HepG2 (cell line): Measurements from ENCODE around the gene ATXN3L. TPM values are rescaled to one million over a fixed set of nuclear protein-coding genes. Genes with fewer than 3 reads are reported as not detected.

Experiments used
- ATAC-seq: fragments of 200-7000 bp; cut with Tn5 transposase; 3 replicates; pipeline ENCODE4 v1.9.1; 2020; ENCODE audit warnings: mild to moderate bottlenecking, moderate library complexity
- BruUV-seq: library from RNA; stranded (reverse); fragments of 400-500 nt; replicated peaks from 2 replicates; lab custom pipeline; 2021; lab: Mats Ljungman, UMichigan
- CTCF ChIA-PET: fragments of 300-600 bp; formaldehyde crosslinking; extraction: SDS; loops from one replicate; lab custom pipeline; 2021; ENCODE audit warnings: low total read pairs, inconsistent platforms, low intra/inter-chr PET ratio; lab: Yijun Ruan, JAX
- POLR2A ChIA-PET: fragments of 350-600 bp; sonication (Branson Sonifier 250); formaldehyde crosslinking; loops from one replicate; lab custom pipeline; 2020; ENCODE audit warnings: antibody characterized with exemption, inconsistent platforms; lab: Yijun Ruan, JAX
- DNase-seq: peaks from one replicate; pipeline ENCODE4 v3.0.0-alpha.2; 2015; ENCODE audit warnings: low spot score
- FAIRE-seq: peaks from 3 replicates; lab custom pipeline; 2011; peaks lifted over from hg19 to GRCh38; lab: Jason Lieb, UNC
- H2AFZ ChIP-seq: one replicate; pipeline ENCODE4 v1.6.1; 2011; ENCODE audit warnings: low read length, inconsistent platforms
- H3K27ac ChIP-seq: fragments of 300-600 bp; 3 replicates; pipeline ENCODE4 v1.8.0; 2011; ENCODE audit warnings: mixed run types, mild to moderate bottlenecking, mixed read lengths, low read length, inconsistent platforms; ENCODE audit not compliant: insufficient read depth; ENCODE audit errors: extremely low read length
- H3K27me3 ChIP-seq, 2 experiments: fragments of 200-600 bp in 1 of 2; 2 replicates in 1 of 2; 3 replicates in 1 of 2; pipeline versions ENCODE4 v1.6.0 to v1.8.0; 2011; ENCODE audit warnings: low read length in 2 of 2, mild to moderate bottlenecking in 2 of 2, moderate library complexity in 2 of 2, inconsistent platforms in 1 of 2; ENCODE audit not compliant: insufficient read depth in 2 of 2, control insufficient read depth in 1 of 2
- H3K36me3 ChIP-seq, 2 experiments: fragments of 200-600 bp in 1 of 2; replicated peaks in 1 of 2; 2 replicates in 1 of 2; 3 replicates in 1 of 2; pipeline versions ENCODE4 v1.5.1 to v1.8.0; 2011; ENCODE audit warnings: low read length in 2 of 2, inconsistent platforms in 1 of 2; ENCODE audit not compliant: insufficient read depth in 2 of 2, control insufficient read depth in 1 of 2
- H3K4me1 ChIP-seq: 2 replicates; pipeline ENCODE4 v1.5.1; 2012; ENCODE audit warnings: low read length, inconsistent platforms; ENCODE audit not compliant: insufficient read depth
- H3K4me2 ChIP-seq: 2 replicates; pipeline ENCODE4 v1.6.0; 2011; ENCODE audit warnings: low read depth, low read length, inconsistent platforms
- H3K4me3 ChIP-seq, 3 experiments: fragments of 200-600 bp in 1 of 3; sonication (generic), shearing (Covaris generic) in 1 of 3; replicated peaks in 1 of 3; 2 replicates each; pipeline ENCODE4 v1.5.1; 2011 to 2016; ENCODE audit warnings: low read length in 3 of 3, inconsistent platforms in 2 of 3, low read depth in 2 of 3, mild to moderate bottlenecking in 2 of 3, control low read depth in 1 of 3, mixed read lengths in 1 of 3; ENCODE audit not compliant: insufficient read depth in 1 of 3
- H3K79me2 ChIP-seq: one replicate; pipeline ENCODE4 v1.6.1; 2011; ENCODE audit warnings: low read length, inconsistent platforms; ENCODE audit not compliant: insufficient read depth
- H3K9ac ChIP-seq: 2 replicates; pipeline ENCODE4 v1.6.0; 2011; ENCODE audit warnings: mild to moderate bottlenecking, low read depth, low read length, inconsistent platforms; ENCODE audit not compliant: insufficient read depth
- H3K9me3 ChIP-seq: 2 replicates; pipeline ENCODE4 v1.5.1; 2012; ENCODE audit warnings: mild to moderate bottlenecking, low read length
- H4K20me1 ChIP-seq: 2 replicates; pipeline ENCODE4 v1.6.0; 2011; ENCODE audit warnings: inconsistent platforms, mild to moderate bottlenecking, low read length, moderate library complexity; ENCODE audit not compliant: insufficient read depth
- ATF1 ChIP-seq: IDR thresholded peaks from 2 replicates; pipeline ENCODE4 v1.6.1; 2016; ENCODE audit warnings: mild to moderate bottlenecking, control low read depth
- ATF4 ChIP-seq, 2 experiments: fragments of 450-650 bp in 1 of 2; sonication (generic) in 1 of 2; formaldehyde crosslinking; IDR thresholded peaks; 2 replicates each; pipeline versions ENCODE4 v1.5.0 to v1.8.0; 2020 to 2022; ENCODE audit warnings: mild to moderate bottlenecking in 1 of 2, missing genetic modification reagents in 1 of 2
- BCL3 ChIP-seq: sonication (generic); formaldehyde crosslinking; IDR thresholded peaks from 2 replicates; pipeline ENCODE4 v1.5.1; 2020; ENCODE audit warnings: mild to moderate bottlenecking, missing genetic modification reagents, moderate library complexity
- IKZF5 ChIP-seq: IDR thresholded peaks from 2 replicates; pipeline ENCODE4 v1.6.1; 2018; ENCODE audit warnings: missing genetic modification reagents, mild to moderate bottlenecking, missing compliant biosample characterization
- IRX3 ChIP-seq: sonication (generic); formaldehyde crosslinking; IDR thresholded peaks from 2 replicates; pipeline ENCODE4 v1.8.1; 2023; ENCODE audit warnings: mild to moderate bottlenecking, low read depth, missing genetic modification reagents, borderline replicate concordance
- MATR3 ChIP-seq: sonication (generic); formaldehyde crosslinking; IDR thresholded peaks from 2 replicates; pipeline ENCODE4 v1.4.0; 2020; ENCODE audit warnings: missing genetic modification reagents
- MTF2 ChIP-seq: sonication (generic); formaldehyde crosslinking; IDR thresholded peaks from 2 replicates; pipeline ENCODE4 v1.5.0; 2020; ENCODE audit warnings: missing genetic modification reagents, borderline replicate concordance
- MXD4 ChIP-seq: IDR thresholded peaks from 2 replicates; pipeline ENCODE4 v1.6.1; 2016; ENCODE audit warnings: mild to moderate bottlenecking, missing biosample characterization, missing genetic modification reagents
- NCOR1 ChIP-seq: fragments of 200-600 bp; sonication (generic); IDR thresholded peaks from 2 replicates; pipeline ENCODE4 v1.7.0; 2017; ENCODE audit warnings: antibody characterized with exemption, low read length, borderline replicate concordance
- SIN3B ChIP-seq: fragments of 150-350 bp; IDR thresholded peaks from 2 replicates; pipeline ENCODE4 v1.6.1; 2014; ENCODE audit warnings: low read length
- STAG1 ChIP-seq: sonication (generic); formaldehyde crosslinking; IDR thresholded peaks from 2 replicates; pipeline ENCODE4 v1.4.0; 2020; ENCODE audit warnings: missing genetic modification reagents
- TCF7L2 ChIP-seq: IDR thresholded peaks from 2 replicates; pipeline ENCODE4 v1.6.1; 2011; ENCODE audit warnings: mild to moderate bottlenecking, low read depth, low read length, moderate library complexity
- TERF1 ChIP-seq: sonication (generic); formaldehyde crosslinking; IDR thresholded peaks from 2 replicates; pipeline ENCODE4 v1.8.0; 2022; ENCODE audit warnings: mild to moderate bottlenecking, missing genetic modification reagents, moderate library complexity
- ZBTB20 ChIP-seq: sonication (generic); formaldehyde crosslinking; IDR thresholded peaks from 2 replicates; pipeline ENCODE4 v1.8.1; 2023; ENCODE audit warnings: missing genetic modification reagents, low read depth, mild to moderate bottlenecking, borderline replicate concordance
- ZNF17 ChIP-seq: sonication (generic); formaldehyde crosslinking; IDR thresholded peaks from 2 replicates; pipeline ENCODE4 v1.5.0; 2020; ENCODE audit warnings: mild to moderate bottlenecking, missing genetic modification reagents
- WGBS: methylation state at CpG from one replicate; pipeline ENCODE4 v1.1.6; 2017; ENCODE audit warnings: low lambda C conversion rate; 5-methylcytosine and 5-hydroxymethylcytosine counted together
- in situ Hi-C: cut with HindIII; loops from 2 replicates; pipeline ENCODE4 v1.10.0; 2017; ENCODE audit warnings: low pct_unique_long_range_greater_than_20kb; ENCODE audit not compliant: extremely low pct_ligation_motif_present
- intact Hi-C: fragments of 100-400 bp; cut with micrococcal nuclease; formaldehyde crosslinking; loops from one replicate; pipeline ENCODE4 v1.10.0; 2022; ENCODE audit not compliant: unreplicated experiment
- polyA plus RNA-seq, 8 experiments: library from polyadenylated mRNA; depleted of rRNA in 3 of 8; stranded (reverse) in 7 of 8; unstranded in 1 of 8; fragments of >200 nt; fragmentation: Illumina TruSeq in 4 of 8; extraction: Trizol in 4 of 8; gene quantifications; 2 replicates each; pipeline versions ENCODE4 v1.2.1 to v1.2.3, GENCODE V29; 2011 to 2016; ENCODE audit warnings: low read depth in 4 of 8, missing spikeins in 1 of 8, mixed read lengths in 1 of 8; ENCODE audit not compliant: insufficient read depth in 1 of 8
- total RNA-seq, 5 experiments: library from RNA; depleted of rRNA; stranded (reverse); fragments of >200 nt; fragmentation: Illumina TruSeq; extraction: Trizol; gene quantifications; 2 replicates each; pipeline ENCODE4 v1.2.3, GENCODE V29; 2016; ENCODE audit warnings: low read depth in 1 of 5

The ATXN3L gene
- total and polyA plus RNA-seq, 2 of the 13 experiments (the other 11 are each of a cell fraction or from before 2014, with no cell fraction given) = not detected

GRCh38 chrX:13279279-13280018 lies 40.4 kb downstream of the ATXN3L start:
- FAIRE-seq = no peak
- no peaks in the 10 kb centered on the region for H3K4me1 ChIP-seq
- CTCF ChIA-PET = no interaction called here
- H3K9me3 ChIP-seq = no peaks in the 10 kb centered on the region
- no TSS peak for BruUV-seq
- no peak overlapping the region for H2AFZ ChIP-seq
- 22% methylated on average over 9 of the region's 9 CpGs for WGBS
- H3K4me2 ChIP-seq = no peak overlapping the region
- DNase-seq = no peak
- TF ChIP-seq STAG1 (CRISPR knock-in tag) (no peak), MTF2 (CRISPR knock-in tag) (no peak), ZBTB20 (no peak), NCOR1 (no peak), ATF1 (CRISPR knock-in tag) (no peak), MATR3 (CRISPR knock-in tag) (no peak), IKZF5 (CRISPR knock-in tag) (no peak)
- TF ChIP-seq, all 625 proteins: peak for 0
- Histone ChIP-seq H3K36me3 (no peaks in the 10 kb centered on the region), H3K27ac (no peak overlapping the region), H3K4me3 (no peak overlapping the region), H3K79me2 (no peaks in the 10 kb centered on the region), H4K20me1 (no peaks in the 10 kb centered on the region), H3K9ac (no peak overlapping the region), H3K27me3 (no peaks in the 10 kb centered on the region)
- POLR2A ChIA-PET = no interaction called here
- intact Hi-C loops = no loop called here
- in situ Hi-C loops = no loop called here
- ATAC-seq = no peak

- Histone ChIP-seq H3K36me3 (no peaks in the 10 kb centered on the region), H3K4me3 (no peak overlapping the region), H3K27ac (no peak overlapping the region), H3K4me2 (no peak overlapping the region), H3K27me3 (no peaks in the 10 kb centered on the region), H3K79me2 (no peaks in the 10 kb centered on the region), H3K9ac (no peak overlapping the region), H2AFZ (no peak overlapping the region), H4K20me1 (no peaks in the 10 kb centered on the region), H3K9me3 (no peaks in the 10 kb centered on the region), H3K4me1 (no peaks in the 10 kb centered on the region)
- CTCF ChIA-PET = no interaction called here
- POLR2A ChIA-PET = no interaction called here
- in situ Hi-C loops = no loop called here
- no TSS peak for BruUV-seq
- 0% methylated on average over 3 of the region's 3 CpGs for WGBS
- intact Hi-C loops = no loop called here
- FAIRE-seq = no peak
- no peak for ATAC-seq
- DNase-seq = no peak
- TF ChIP-seq IRX3 (CRISPR knock-in tag) (no peak), ATF4 (CRISPR knock-in tag; IDR thresholded peaks at IDR 0.05) (no peak), MXD4 (no peak), TCF7L2 (no peak), BCL3 (CRISPR knock-in tag) (no peak), SIN3B (no peak), ZNF17 (CRISPR knock-in tag) (no peak), TERF1 (CRISPR knock-in tag) (no peak)
Measured at GRCh38 chrX:13277539-13277938, 42.3 kb downstream of the ATXN3L start.
